NCI-H524 treated with DMSO at 0.1 percent for 48 hours (cell line): ENCODE measurements around the gene CEBPG.

Source experiments
- DNase-seq: peaks from one replicate; lab custom pipeline; 2025; lab: John Stamatoyannopoulos, UW

Gene CEBPG

DNA sequence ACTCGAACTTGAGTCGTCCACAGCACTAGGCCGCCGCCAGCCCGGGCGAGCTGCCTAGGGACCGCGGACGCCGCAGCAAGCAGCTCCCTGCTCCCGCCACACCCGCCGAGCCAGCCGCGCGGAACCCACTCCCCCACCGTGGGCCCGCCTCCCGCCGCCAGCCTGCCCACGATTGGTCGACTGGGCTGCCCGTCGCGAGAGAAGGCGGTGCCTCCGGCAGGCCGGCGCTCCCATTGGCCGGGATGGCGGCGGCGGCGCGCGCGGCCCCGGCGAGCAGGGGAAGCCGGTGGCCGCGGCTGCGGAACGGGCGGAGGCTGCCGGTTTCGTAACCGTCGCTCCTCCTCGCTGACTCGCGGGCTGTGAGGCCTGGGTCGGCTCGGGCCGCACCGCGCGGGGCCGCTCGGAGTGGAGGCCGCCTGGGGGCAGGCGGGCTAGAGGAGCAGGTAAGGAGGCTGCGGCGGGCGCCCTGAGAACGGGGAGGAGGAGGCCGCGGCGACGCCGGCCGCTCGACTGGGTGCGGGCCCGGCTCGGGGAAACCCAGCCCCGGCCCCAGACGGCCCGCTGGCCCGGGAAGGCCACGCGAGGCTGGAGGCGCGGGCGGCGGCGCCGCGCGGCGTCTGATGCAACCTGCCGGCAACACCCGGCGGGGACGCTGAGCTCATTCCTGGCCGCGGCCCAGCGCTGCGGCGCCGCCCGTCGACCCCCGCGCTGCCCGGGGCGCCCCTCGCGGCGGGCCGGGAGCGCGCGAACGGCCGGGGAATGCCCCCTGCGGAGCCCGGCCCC, at the start of gene CEBPG:
Gene CEBPG, plus strand, starts transcription at position 257 of the 783 bp plus-strand sequence. CDS start 5,531 bp downstream, outside the sequence.
- DNase-seq: peak; percentile 62

DNA sequence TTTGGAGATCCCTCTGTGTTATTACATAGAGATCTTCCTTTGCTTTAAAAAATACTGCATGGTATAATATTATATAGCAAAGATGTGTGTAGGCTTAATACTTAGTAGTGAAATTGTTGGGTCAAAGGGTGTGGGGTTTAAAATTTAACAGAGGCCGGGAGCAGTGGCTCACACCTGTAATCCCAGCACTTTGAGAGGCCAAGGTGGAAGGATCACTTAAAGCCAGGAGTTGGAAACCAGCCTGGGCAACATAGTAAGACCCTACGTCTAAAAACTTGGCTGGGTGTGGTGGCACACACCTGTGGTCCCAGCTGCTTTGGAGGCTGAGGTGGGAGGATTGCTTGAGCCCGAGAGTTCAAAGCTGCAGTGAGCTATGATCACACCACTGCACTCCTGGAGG, 48.9 kb upstream of the CEBPG start:
- no peak for DNase-seq

DNA sequence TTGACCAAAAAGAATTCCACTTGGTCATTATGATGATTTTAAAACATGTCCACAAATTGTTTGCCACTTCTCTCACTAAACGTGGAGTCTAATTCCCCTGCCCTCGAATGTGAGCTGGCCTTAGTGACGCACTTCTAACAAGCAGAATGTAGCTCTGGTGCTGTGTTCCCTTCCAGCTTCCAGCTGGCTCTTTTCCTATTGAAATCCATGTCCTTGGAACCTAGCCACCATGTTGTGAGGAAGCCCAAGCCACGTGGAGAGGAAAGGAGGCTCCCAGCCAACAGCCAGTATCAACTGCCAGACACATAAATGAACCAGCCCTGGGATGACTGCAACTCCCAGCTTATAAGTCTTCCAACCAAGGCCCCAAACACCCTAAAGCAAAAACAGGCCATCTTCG, 47.6 kb upstream of the CEBPG start:
- no peak for DNase-seq

DNA sequence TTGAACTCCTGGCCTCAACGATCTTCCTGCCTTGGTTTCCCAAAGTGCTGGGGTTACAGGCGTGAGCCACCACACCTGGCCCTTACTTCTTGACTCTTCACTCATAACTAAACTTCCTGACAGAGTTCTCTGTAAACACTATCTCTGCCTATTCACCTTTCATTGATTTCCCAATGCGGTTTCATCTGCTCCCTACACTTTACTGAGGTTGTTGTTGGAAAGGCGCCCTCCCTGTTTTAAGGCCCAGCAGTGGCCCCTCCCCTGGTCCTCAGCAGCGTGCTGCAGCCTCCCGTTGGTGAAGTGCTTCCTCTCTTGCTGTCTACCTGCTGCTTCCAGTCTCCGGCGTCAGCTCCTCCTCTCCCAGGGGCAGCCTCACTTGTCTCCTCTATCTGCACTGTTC, 44.4 kb upstream of the CEBPG start:
- DNase-seq: no peak

DNA sequence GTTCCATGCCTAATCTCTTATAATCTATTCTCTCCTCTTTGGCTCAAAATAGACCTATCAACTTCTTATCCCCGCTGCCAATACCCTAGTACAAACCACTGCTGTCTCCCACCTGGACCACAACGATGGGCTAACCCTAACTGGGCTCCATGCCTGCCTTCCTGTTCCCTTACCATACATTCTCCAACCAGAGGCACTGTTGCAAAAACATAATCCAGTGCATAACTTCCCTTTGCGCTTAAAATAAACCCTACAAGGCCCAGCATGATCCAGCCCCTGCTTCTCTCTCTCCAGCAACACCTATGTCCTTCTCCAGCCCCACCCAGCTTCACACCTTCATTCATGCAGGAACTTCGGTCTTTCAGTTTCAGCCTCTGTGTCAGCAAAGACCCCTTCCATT, 43.8 kb upstream of the CEBPG start:
- DNase-seq: no peak

DNA sequence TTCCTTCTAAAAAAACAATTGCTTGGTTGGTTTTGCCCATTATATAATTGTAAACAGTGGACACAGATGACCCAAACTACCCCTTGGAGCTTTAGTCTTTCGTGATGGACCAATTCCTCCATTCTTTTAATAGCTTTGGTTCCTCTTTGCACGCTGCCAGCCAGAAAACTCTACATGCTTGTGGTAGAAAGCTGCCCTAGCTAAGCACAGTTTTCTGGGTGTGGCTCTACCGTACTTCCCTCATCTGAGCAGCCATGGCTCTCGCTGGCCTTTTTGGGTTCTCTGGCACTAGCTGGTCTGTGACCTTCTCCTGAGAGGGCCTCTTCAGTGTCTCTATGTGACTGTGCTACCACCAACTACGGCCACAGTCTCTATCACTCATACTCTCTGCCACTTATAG, 41.3 kb upstream of the CEBPG start:
- DNase-seq: no peak

DNA sequence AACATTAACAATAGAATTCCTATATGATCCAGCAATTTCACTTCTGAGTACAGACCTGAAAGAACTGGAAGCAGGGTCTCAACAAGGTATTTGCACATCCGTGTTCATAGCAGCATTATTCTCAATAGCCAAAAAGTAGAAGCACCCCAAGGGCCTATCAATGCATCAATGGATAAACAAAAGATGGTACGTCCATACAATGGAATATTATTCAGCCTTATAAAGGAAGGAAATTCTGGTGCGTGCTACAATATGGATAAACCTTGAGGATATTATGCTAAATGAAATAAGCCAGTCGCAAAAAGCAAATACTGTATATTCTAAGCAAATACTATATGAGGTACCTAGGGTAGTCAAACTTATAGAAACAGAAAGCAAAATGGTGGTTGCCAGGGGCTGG, 40.4 kb upstream of the CEBPG start:
- DNase-seq: no peak

DNA sequence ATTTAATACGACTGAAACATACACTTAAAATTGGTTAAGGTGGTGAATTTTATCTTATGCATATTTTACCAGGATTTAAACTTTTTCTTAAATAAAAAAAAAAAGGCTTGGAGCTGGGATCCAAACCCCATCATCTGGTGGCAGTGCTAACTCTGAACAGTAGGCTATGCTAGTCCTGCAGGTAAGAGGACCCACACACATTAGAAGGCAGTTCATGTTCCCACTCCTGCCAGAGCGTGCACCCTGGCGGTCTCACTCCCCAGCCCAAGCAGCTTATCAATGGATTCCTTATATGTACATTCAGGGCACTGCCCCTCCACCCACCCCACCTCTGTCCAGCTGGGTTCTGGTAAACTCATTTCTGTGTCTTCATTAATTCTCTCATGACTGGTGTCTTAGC, 39.9 kb upstream of the CEBPG start:
- DNase-seq: no peak

DNA sequence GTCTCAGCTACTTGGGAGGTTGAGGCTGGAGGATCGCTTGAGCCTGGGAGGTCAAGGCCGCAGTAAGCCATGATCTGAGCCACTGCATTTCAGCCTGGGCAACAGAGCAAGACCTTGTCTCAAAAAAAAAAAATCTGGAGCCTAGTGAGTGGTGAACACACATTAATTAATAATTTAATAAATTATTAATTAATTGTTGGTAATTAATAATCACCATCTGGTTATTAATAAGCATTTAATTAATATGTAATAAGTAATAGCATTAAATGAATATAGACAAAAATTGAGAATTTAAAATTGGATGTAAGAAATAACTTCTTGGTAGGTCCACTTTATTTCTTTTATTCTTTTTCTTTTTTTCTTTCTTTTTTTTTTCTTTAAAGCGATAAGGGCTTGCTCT, 39.2 kb upstream of the CEBPG start:
- DNase-seq: no peak

DNA sequence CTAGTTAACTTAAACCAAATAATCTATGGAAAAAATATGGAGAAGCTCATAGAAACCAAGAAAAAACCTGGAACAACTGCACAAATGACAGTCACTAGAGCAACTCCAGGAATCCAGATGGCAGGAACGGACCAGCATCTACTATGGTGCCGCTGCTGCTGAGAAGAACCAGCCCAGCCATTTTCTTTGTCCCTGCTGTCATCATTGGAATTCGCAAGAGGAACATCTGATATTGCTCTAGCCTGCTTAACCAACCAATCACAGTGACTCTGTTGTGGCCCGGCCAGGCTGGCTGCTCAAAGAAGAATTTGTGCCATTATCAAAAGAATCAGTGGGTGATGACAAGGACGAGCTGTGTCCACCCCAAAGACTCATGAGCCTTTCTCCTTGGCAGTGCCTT, 38.1 kb upstream of the CEBPG start:
- no peak for DNase-seq

DNA sequence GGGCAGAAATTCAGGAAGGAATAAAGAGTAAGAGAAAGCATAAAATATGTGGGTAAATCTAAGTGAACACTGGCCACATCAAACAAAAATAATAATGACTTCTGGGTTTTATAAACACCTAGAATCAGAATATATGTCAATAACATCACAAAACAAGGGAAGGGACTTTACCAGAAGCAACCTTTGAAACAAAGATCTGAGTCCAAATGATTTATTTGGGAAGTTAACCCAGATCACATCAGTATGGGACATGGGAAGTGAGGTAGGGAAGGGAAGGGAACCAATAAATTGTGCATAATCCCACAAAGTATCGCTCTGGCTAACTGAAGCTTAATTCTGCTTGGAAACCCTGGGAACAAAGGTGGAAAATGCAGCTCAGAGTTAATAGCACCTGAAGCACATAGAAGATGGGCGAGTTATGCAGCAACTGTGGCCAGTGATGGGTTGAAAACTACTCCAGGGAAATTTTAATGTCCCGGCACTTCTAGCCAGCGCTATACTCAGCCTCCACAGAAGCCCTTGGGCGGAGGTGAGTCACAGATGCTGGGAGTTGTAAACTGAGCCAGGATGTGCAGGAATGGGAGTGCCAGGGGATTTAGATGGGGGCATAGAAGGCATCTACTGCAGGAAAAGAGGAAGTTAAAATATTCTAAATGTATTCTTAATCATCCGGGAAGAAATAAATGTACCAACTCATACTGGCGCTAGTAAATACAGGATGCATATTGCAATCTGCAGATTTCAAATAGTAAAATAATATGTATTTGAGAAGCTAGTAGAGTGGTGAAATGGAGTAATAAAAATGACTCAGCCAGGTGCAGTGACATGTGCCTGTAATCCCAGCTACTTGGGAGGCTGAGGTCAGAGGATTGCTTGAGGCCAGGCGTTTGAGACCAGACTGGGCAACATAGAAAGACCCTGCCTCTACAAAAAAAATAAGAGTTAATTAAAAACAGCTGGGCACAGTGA, 34.2 kb upstream of the CEBPG start:
- no peak for DNase-seq

DNA sequence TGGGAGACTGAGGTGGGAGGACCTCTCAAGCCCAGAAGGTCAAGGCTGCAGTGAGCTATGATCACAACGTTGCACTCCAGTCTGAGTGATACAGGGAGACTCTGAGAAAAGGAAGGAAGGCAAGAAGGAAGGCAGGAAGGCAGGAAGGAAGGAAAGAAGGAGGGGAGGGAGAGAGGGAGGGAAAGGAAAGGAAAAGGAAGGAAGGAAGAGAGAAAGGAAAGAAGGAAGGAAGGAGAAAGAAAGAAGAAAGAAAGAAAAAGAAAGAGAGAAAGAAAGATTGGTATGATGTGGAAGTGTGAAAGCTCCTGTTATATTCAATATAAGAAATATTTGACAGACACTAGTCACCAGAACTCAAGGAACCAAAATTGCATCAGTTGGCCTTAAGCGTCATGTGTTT, 32.5 kb upstream of the CEBPG start:
- DNase-seq: no peak

DNA sequence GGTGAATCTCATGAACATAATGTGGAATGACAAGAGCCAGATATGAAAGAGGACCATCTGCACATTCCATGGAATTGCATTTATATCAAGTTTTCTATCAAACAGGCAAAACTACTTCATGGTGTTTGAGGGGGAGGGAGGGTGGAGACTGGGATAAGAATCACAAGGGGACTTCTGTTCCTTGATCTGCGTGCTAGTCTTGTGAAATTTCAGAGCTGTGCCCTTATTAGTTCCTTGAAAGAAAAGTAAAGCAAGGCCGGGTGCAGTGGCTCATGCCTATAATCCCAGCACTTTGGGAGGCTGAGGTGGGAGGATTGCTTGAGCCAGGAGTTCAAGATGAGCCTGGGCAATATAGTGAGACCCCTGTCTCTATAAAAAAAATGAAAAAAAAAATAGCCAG, 30.2 kb upstream of the CEBPG start:
- DNase-seq: no peak

DNA sequence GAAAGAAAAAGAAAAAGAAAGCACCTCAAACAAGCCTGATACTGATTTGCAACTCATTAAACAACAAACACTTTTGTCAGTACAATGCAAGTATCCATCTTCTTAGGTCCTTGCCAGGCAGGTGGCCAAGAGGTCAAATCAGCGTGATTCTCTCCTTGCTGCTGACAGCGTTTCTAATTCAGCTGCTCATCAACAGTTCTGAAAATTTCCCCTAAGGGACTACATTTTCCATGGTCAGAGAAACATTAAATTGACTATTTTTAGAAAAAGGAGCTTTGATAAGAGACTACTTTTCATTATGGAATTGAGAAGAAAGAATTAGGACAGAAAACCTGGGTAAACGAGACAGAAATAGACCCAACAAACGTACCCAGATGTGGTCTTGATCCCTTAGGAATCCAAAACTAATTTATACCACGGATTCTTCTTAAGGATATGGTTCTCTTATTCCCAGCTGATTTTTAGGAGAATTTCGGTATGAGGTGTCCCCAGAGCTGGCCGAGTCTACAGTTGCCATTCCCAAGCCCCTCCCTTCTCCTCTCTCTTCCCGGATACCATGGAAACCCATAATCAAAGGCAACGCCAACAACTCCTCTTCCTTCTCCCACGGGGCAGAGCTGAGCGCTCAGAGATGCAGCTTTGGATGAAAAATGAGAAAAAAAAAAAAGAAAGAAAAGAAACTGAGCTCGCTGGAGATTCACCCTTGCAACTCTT, 29.5 kb upstream of the CEBPG start:
- DNase-seq: no peak

DNA sequence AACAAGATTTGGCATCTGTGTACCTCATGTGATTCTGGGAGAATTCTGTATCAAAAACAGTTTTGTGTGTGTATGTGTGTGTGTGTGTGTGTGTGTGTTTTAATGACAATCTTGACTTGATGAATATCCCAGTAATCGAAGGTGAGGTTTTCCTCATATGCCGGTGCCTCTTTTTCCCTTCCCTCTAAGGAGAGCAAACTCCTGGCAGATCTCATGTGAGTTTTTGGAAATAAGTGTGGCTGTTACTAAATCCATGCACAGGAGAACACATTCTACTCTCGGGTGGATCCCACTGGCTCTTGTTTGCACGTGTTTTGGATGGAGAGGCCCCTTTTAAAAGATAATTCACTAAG, 29.0 kb upstream of the CEBPG start:
- DNase-seq: no peak

DNA sequence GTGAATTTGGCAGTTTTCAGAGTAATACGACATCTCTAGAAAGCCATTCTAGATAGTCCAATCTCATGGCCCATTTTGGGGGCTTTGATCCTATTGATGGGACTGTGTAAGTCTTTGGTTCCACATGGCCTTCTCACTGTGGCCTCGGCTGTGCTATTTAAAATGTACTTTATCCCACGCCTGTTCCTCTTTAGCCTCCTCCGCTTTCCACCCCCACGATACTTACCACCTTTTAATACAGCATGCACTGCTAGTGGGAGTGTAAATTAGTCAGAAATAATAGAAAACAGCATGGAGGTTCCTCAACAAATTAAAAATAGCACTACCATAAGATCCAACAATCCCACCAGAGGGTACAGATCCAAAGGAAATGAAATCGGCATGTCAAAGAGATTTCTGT, 28.3 kb upstream of the CEBPG start:
- DNase-seq: no peak

DNA sequence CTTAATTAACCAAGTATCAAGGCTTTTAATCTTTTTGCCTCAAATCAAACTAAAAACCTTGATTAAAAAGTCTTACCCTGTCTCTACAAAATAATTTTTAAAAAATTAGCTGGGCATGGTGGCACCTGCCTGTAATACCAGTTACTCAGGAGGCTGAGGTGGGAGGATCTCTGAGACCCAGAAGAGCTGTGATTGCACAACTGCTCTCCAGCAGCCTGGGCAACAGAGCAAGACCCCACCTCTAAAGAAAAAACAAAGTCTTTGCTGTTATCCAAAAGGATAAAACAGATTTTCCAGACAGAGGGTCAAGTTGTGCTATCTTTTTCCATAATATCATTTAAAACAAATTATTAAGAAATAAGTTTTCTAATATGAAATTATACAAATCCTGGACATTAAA, 26.8 kb upstream of the CEBPG start:
- DNase-seq: no peak

DNA sequence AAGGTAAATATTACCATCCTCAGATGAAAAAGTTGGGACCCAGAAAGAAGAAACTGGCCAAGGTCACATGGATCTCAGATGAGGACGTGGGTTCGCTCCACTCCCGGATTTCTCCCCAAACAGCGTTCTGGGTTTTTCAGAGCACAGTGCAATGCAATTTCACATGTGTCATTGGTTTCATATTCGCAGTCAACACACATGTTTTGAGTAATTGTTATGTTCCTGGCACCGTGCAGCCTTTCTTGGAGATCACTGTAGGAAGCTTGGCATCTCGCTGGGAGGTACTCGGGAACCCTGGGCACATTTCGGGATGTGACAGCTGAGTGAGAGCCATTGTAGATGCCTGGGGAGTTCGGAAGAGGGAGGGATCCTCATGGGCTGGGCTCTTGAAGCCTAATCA, 26.2 kb upstream of the CEBPG start:
- no peak for DNase-seq

DNA sequence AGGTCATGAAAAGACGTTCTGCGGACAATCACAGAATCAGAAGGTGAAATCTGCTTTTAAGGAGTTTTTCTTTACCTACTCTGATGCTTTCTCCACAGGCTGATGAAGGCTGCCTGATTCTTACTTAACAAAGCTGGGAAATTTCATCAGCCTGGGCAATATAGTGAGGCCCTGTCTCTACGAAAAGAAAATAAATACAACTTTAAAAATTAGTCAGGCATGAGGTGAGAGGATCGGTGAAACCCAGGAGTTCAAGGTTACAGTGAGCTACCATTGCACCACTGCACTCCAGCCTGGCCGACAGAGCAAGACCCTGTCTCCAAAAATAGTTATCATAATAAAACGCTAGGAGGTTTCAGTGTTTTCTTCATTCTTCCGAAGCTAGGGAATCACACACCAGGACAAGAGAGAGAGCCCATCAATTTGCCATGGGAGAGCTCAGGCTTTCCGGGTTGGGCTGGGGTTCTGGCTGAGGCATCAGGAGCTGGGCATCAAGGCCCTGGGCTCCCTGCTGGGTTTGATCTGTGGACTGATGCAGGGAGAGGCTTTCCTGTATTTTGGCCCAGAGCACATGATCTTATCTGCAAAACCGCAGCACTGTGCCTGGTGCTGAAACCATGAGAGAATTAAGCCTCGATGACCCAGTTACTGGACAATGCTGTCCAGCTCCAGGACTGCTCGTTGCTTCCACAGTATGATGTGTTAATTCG, 25.1 kb upstream of the CEBPG start:
- DNase-seq: no peak

DNA sequence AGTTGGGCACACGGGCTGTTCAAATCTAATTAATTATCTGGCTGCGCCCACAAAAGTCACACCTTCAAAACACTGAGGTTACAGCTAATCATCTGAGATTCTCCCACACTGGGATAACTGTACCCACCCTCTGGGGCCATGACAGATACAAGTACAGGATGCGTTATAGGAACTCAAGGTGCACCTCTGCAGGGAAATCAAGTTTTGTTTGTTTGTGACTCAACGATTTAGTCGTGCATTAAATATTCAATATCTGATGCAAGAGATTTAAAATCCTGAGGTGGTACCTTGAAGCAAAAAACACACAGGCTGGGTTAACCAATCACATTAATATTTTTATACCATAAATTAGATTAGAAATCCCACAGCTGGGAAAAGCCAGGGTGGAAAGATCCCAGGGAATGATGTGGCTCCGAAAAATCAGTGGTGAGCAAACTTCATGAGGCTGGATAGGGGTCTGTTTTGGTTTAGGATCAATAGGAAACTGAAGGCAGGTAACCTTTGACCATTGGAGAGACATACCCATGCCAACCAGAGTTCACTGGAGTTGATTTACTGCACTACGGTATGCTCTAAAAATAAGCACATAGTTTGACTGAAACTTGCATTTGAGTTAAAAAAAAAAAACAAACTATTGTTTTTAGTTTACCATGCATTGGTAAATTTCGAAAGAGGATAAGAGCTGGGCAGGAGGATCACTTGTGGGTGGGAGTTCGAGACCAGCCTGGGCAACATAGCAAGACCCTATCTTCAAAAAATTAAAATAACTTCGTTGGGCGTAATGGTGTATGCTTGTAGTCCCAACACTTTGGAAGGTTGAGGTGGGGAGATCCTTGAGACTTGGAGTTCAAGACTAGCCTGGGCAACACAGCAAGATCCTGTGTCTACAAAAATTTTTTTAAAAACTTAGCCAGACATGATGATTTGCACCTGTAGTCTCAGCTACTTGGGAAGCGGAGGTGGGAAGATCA, 23.9 kb upstream of the CEBPG start:
- DNase-seq: no peak
